HCT116 (cell line): ENCODE measurements around the gene ATG2B. TPM values are rescaled to one million over a fixed set of nuclear protein-coding genes. Genes with fewer than 3 reads are reported as not detected.

ENCODE experiments used
- ATAC-seq: fragments of 200-7000 bp; cut with Tn5 transposase; 2 replicates; pipeline ENCODE4 v1.9.1; 2020; ENCODE audit warnings: mild to moderate bottlenecking, moderate library complexity
- BruUV-seq: library from RNA; stranded (reverse); fragments of 400-500 nt; replicated peaks from 2 replicates; lab custom pipeline; 2021; lab: Mats Ljungman, UMichigan
- CTCF ChIA-PET: fragments of 300-600 bp; sonication (Branson Sonifier 250); formaldehyde crosslinking; loops from one replicate; lab custom pipeline; 2021; ENCODE audit warnings: antibody characterized with exemption; lab: Charles Lee
- POLR2A ChIA-PET: fragments of 300-600, 350-600 bp; sonication (Branson Sonifier 250); formaldehyde crosslinking; loops from one replicate; lab custom pipeline; 2021; ENCODE audit warnings: antibody characterized with exemption; lab: Charles Lee
- RAD21 ChIA-PET, 2 experiments: fragments of 300-600 bp; sonication (Branson Sonifier 250); formaldehyde crosslinking; loops; one replicate each; lab custom pipeline; 2023; ENCODE audit warnings: low total read pairs in 2 of 2; ENCODE audit not compliant: uncharacterized antibody in 2 of 2, unreplicated experiment in 2 of 2, low non-redundant PET in 1 of 2; lab: Charles Lee
- DNase-seq: peaks from one replicate; pipeline ENCODE4 v3.0.0-alpha.2; 2010; ENCODE audit warnings: low read depth, low spot score
- H2AFZ ChIP-seq: fragments of 200-600 bp; shearing (Covaris generic), sonication (generic); 2 replicates; pipeline ENCODE4 v1.6.1; 2017; ENCODE audit warnings: low read depth, mixed run types, mixed read lengths, antibody characterized with exemption, low read length; ENCODE audit not compliant: poor library complexity, severe bottlenecking
- H3K27ac ChIP-seq: 2 replicates; pipeline ENCODE4 v1.5.1; 2012; ENCODE audit warnings: low read depth, low read length
- H3K27me3 ChIP-seq: fragments of 200-600 bp; sonication (generic); 2 replicates; pipeline ENCODE4 v1.6.1; 2016; ENCODE audit warnings: mixed run types, low read length, mixed read lengths; ENCODE audit not compliant: insufficient read depth
- H3K36me3 ChIP-seq, 2 experiments: fragments of 200-500 bp in 1 of 2; fragments of 200-600 bp in 1 of 2; sonication (Bioruptor generic) in 1 of 2; sonication (generic) in 1 of 2; 2 replicates each; pipeline versions ENCODE4 v1.5.1 to v1.6.1; 2014 to 2016; ENCODE audit warnings: low read length in 2 of 2, inconsistent platforms in 1 of 2, mixed read lengths in 1 of 2, mixed run types in 1 of 2; ENCODE audit not compliant: insufficient read depth in 2 of 2, control insufficient read depth in 1 of 2
- H3K4me1 ChIP-seq, 2 experiments: fragments of 200-600 bp in 1 of 2; sonication (generic) in 1 of 2; 2 replicates each; pipeline versions ENCODE4 v1.5.1 to v1.6.1; 2012 to 2017; ENCODE audit warnings: low read length in 2 of 2, inconsistent platforms in 1 of 2, mild to moderate bottlenecking in 1 of 2, mixed read lengths in 1 of 2, mixed run types in 1 of 2, moderate library complexity in 1 of 2; ENCODE audit not compliant: insufficient read depth in 2 of 2, control insufficient read depth in 1 of 2
- H3K4me2 ChIP-seq: fragments of 200-600 bp; sonication (generic); 2 replicates; pipeline ENCODE4 v1.6.1; 2017; ENCODE audit warnings: mixed run types, low read length, mixed read lengths
- H3K4me3 ChIP-seq, 2 experiments: fragments of 200-600 bp in 1 of 2; sonication (generic) in 1 of 2; replicated peaks in 1 of 2; 2 replicates each; pipeline ENCODE4 v1.5.1; 2011 to 2016; ENCODE audit warnings: low read length in 2 of 2, control low read depth in 1 of 2, low read depth in 1 of 2, mild to moderate bottlenecking in 1 of 2, mixed read lengths in 1 of 2, mixed run types in 1 of 2
- H3K79me2 ChIP-seq: fragments of 200-600 bp; sonication (generic); 2 replicates; pipeline ENCODE4 v1.6.1; 2017; ENCODE audit warnings: mild to moderate bottlenecking, mixed run types, low read length, moderate library complexity, mixed read lengths; ENCODE audit not compliant: insufficient read depth
- H3K9ac ChIP-seq: fragments of 200-600 bp; sonication (generic); 2 replicates; pipeline ENCODE4 v1.6.1; 2016; ENCODE audit warnings: low read length, mixed read lengths
- H3K9me2 ChIP-seq: fragments of 200-600 bp; sonication (generic), shearing (Covaris generic); 2 replicates; pipeline ENCODE4 v1.6.1; 2017; ENCODE audit warnings: mixed run types, mild to moderate bottlenecking, moderate library complexity; ENCODE audit not compliant: insufficient read depth
- H3K9me3 ChIP-seq, 2 experiments: fragments of 200-500 bp in 1 of 2; fragments of 200-600 bp in 1 of 2; sonication (Bioruptor generic) in 1 of 2; sonication (generic) in 1 of 2; 2 replicates each; pipeline ENCODE4 v1.6.1; 2014 to 2017; ENCODE audit warnings: low read length in 2 of 2, mixed read lengths in 2 of 2, inconsistent platforms in 1 of 2, low read depth in 1 of 2, mild to moderate bottlenecking in 1 of 2, mixed run types in 1 of 2, moderate library complexity in 1 of 2; ENCODE audit not compliant: control insufficient read depth in 1 of 2, insufficient read depth in 1 of 2
- H4K20me1 ChIP-seq: fragments of 200-600 bp; sonication (generic), shearing (Covaris generic); 2 replicates; pipeline ENCODE4 v1.6.1; 2017; ENCODE audit warnings: mixed run types, mild to moderate bottlenecking, moderate library complexity; ENCODE audit not compliant: insufficient read depth
- CBX3 ChIP-seq: IDR thresholded peaks from 2 replicates; pipeline ENCODE4 v1.6.1; 2012; ENCODE audit warnings: low read depth
- CEBPB ChIP-seq: IDR thresholded peaks from 2 replicates; pipeline ENCODE4 v1.6.1; 2012; ENCODE audit warnings: low read depth
- EGR1 ChIP-seq: IDR thresholded peaks from 2 replicates; pipeline ENCODE4 v1.6.1; 2012; ENCODE audit warnings: low read depth
- ELF1 ChIP-seq: IDR thresholded peaks from 2 replicates; pipeline ENCODE4 v1.6.1; 2012; ENCODE audit warnings: low read depth, borderline replicate concordance
- EZH2 ChIP-seq: fragments of 200-600 bp; sonication (generic); IDR thresholded peaks from 2 replicates; pipeline ENCODE4 v1.6.1; 2017; ENCODE audit warnings: antibody characterized with exemption, mixed run types
- FOSL1 ChIP-seq: IDR thresholded peaks from 2 replicates; pipeline ENCODE4 v1.6.1; 2012; ENCODE audit warnings: low read depth
- JUND ChIP-seq: IDR thresholded peaks from 2 replicates; pipeline ENCODE4 v1.6.1; 2012
- POLR2AphosphoS5 ChIP-seq: IDR thresholded peaks from 2 replicates; pipeline ENCODE4 v1.6.1; 2011; ENCODE audit warnings: mild to moderate bottlenecking, low read depth, low read length, moderate library complexity
- RAD21 ChIP-seq: IDR thresholded peaks from 2 replicates; pipeline ENCODE4 v1.6.1; 2012; ENCODE audit warnings: low read depth, mild to moderate bottlenecking
- SIN3A ChIP-seq: IDR thresholded peaks from 2 replicates; pipeline ENCODE4 v1.6.1; 2012; ENCODE audit warnings: low read depth
- SRF ChIP-seq: IDR thresholded peaks from 2 replicates; pipeline ENCODE4 v1.6.1; 2012; ENCODE audit warnings: low read depth
- TCF7L2 ChIP-seq: IDR thresholded peaks from 2 replicates; pipeline ENCODE4 v1.7.0; 2011; ENCODE audit warnings: borderline replicate concordance, inconsistent platforms; ENCODE audit not compliant: insufficient read depth, insufficient read length; ENCODE audit errors: extremely low read depth
- YY1 ChIP-seq: IDR thresholded peaks from 2 replicates; pipeline ENCODE4 v1.6.1; 2011; ENCODE audit warnings: low read length, low read depth, moderate library complexity, mild to moderate bottlenecking; ENCODE audit not compliant: insufficient replicate concordance; ENCODE audit errors: extremely low read depth
- intact Hi-C: fragments of 100-400 bp; cut with micrococcal nuclease; formaldehyde crosslinking; loops from 2 replicates; pipeline ENCODE4 v1.10.0; 2022
- total RNA-seq: library from RNA; stranded (reverse); gene quantifications from one replicate; pipeline ENCODE4 v1.2.1, GENCODE V29; 2021; ENCODE audit not compliant: unreplicated experiment
- TF ChIP-seq, protein P1 (sequence below): IDR thresholded peaks from 2 replicates; pipeline ENCODE4 v1.6.1; 2012
- TF ChIP-seq, protein P2 (sequence below), 3 experiments: fragments of 200-600 bp in 1 of 3; sonication (generic) in 1 of 3; IDR thresholded peaks in 2 of 3; conservative IDR thresholded peaks in 1 of 3; 2 replicates each; pipeline ENCODE4 v1.5.1; 2012 to 2017; ENCODE audit warnings: low read depth in 2 of 3, low read length in 2 of 3, antibody characterized with exemption in 1 of 3, borderline replicate concordance in 1 of 3, control low read depth in 1 of 3, mild to moderate bottlenecking in 1 of 3, mixed read lengths in 1 of 3, mixed run types in 1 of 3, moderate library complexity in 1 of 3; ENCODE audit not compliant: insufficient read depth in 1 of 3

Gene ATG2B
- total RNA-seq, 1 experiment from 2014 or later, result 6.4 TPM

DNA sequence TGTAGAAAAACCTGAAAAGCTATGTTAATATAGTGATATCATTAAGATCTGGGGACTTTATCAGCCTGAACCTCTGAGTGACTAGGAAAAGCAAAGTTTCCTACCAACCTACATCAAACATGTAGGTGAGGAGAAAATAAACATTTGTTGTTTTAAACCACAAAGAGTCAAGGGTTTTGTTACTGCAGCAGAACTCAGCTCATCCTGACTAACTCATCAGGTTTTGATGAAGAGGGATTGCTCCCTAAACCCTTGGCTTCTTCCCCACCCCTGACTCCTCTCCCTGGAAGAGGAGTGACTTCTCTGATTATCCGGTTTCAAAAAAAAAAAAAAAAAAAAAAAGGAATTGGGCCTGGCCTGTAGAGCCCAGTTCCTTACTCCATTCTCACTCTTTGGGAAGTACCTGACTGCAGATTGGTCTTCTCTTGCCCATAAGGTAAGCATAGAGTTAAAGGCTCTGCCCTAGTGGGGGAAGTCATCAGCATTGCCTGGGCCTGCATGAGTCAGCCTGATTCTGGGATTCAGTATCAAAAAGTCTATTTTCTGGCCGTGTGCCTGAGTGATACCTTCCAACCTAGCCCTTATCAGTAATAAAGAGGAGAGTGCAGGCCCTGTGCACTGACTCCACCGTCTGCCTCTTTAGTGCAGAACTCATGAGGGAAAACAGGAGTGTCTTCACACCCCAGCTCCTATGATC lies 90.2 kb downstream of the ATG2B start:
- no peaks in the 10 kb centered on the region for H3K27me3 ChIP-seq
- no peak overlapping the region for H2AFZ ChIP-seq
- H3K9me3 ChIP-seq, result peaks cover 2 to 16% of the 10 kb centered on the region in 2 experiments; a peak in 2 of 4 replicates
- no peaks in the 10 kb centered on the region for H3K36me3 ChIP-seq
- no peak overlapping the region for H3K4me3 ChIP-seq
- CTCF ChIA-PET, result interaction anchor here (0.8 to 1.6 kb wide), 3 partner anchors 172 to 274 kb away, joined by 3 to 7 read pairs (median 3); no protein-coding TSS in a partner anchor
- no peaks in the 10 kb centered on the region for H4K20me1 ChIP-seq
- H3K4me1 ChIP-seq, result no peaks in the 10 kb centered on the region
- H3K27ac ChIP-seq, result no peak overlapping the region
- no peaks in the 10 kb centered on the region for H3K9me2 ChIP-seq
- intact Hi-C loops, result no loop called here
- H3K79me2 ChIP-seq, result no peaks in the 10 kb centered on the region
- RAD21 ChIA-PET, result interaction anchor here in 1 of 2 experiments (1.1 kb wide), 1 partner anchor 172 kb away, joined by 3 read pairs; no protein-coding TSS in a partner anchor
- DNase-seq (no peak), ATAC-seq (no peak)
- no peak overlapping the region for H3K9ac ChIP-seq
- no TSS peak for BruUV-seq
- POLR2A ChIA-PET, result no interaction called here
- no peak overlapping the region for H3K4me2 ChIP-seq
- TF ChIP-seq FOSL1, result no peak
- TF ChIP-seq, protein P1, sequence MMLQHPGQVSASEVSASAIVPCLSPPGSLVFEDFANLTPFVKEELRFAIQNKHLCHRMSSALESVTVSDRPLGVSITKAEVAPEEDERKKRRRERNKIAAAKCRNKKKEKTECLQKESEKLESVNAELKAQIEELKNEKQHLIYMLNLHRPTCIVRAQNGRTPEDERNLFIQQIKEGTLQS, result no peak
- TF ChIP-seq ELF1, result no peak
- TF ChIP-seq, protein P2, sequence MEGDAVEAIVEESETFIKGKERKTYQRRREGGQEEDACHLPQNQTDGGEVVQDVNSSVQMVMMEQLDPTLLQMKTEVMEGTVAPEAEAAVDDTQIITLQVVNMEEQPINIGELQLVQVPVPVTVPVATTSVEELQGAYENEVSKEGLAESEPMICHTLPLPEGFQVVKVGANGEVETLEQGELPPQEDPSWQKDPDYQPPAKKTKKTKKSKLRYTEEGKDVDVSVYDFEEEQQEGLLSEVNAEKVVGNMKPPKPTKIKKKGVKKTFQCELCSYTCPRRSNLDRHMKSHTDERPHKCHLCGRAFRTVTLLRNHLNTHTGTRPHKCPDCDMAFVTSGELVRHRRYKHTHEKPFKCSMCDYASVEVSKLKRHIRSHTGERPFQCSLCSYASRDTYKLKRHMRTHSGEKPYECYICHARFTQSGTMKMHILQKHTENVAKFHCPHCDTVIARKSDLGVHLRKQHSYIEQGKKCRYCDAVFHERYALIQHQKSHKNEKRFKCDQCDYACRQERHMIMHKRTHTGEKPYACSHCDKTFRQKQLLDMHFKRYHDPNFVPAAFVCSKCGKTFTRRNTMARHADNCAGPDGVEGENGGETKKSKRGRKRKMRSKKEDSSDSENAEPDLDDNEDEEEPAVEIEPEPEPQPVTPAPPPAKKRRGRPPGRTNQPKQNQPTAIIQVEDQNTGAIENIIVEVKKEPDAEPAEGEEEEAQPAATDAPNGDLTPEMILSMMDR (IDR thresholded peaks at IDR 0.05 in 2 of 3, conservative IDR thresholded peaks at IDR 0.05 in 1 of 3; ENCODE audit: borderline replicate concordance in 1 of 3, insufficient read depth in 1 of 3, low read depth in 2 of 3, low read length in 2 of 3), result no peak

DNA sequence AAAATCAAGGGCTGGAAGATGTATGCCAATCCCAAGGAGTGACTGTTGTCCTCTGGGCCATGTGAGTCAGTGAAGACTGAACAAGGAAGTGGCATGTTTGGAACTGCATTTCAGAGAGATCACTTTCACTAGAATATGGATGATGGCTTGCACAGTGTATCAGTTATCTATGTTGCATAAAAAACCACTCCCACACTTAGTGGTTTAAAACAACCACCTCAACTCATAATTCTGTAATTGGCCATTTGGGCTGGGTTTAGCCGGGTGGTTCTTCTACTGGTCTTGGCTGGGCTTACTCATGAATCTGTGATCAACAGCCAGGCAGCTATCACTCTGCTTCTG lies 91.7 kb downstream of the ATG2B start:
- ATAC-seq (no peak), DNase-seq (no peak)
- Histone ChIP-seq H2AFZ (no peak overlapping the region), H3K9ac (no peak overlapping the region), H3K79me2 (no peaks in the 10 kb centered on the region), H3K4me3 (no peak overlapping the region), H3K27ac (no peak overlapping the region), H3K9me2 (no peaks in the 10 kb centered on the region), H4K20me1 (no peaks in the 10 kb centered on the region), H3K4me1 (no peaks in the 10 kb centered on the region), H3K9me3 (peaks cover 0 to 9% of the 10 kb centered on the region in 2 experiments; a peak in 1 of 4 replicates), H3K27me3 (no peaks in the 10 kb centered on the region), H3K36me3 (no peaks in the 10 kb centered on the region), H3K4me2 (no peak overlapping the region)
- BruUV-seq, result no TSS peak
- CTCF ChIA-PET, result interaction anchor here (0.7 to 1.6 kb wide), 2 partner anchors 171 to 173 kb away, joined by 3 read pairs; no protein-coding TSS in a partner anchor
- RAD21 ChIA-PET, result no interaction called here
- intact Hi-C loops, result no loop called here
- POLR2A ChIA-PET, result no interaction called here
- TF ChIP-seq SIN3A (no peak), YY1 (no peak), TCF7L2 (no peak), JUND (no peak), RAD21 (no peak), POLR2AphosphoS5 (no peak), EZH2 (no peak), EGR1 (no peak), CEBPB (no peak), SRF (no peak), CBX3 (no peak)
- TF ChIP-seq, protein P1, result no peak
